ENCODE measurements around the gene SEPTIN8.
A peak's percentile ranks its signal among the peaks of the same experiment; 100 is the strongest.

Gene SEPTIN8

DNA sequence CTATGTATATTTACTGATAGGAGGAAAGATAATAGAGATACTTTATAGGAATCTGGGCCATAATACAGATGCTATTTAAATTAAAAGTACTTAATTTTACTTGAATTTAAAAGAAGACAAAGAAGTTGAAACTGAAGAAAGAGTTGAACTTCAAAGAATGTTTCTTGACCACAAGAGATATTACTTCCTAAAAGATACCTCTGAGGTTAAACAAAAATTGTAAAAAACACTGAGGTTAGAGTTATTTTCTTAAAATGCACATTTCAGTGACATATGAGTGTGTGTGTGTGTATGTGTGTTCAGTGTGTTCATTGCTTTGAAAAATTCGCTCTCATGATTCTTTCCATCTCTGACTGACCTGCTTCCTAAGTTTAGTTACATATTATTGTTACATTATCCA, 3.5 kb upstream of the SEPTIN8 start:
- peaks cover 17% of the 10 kb centered on the region for H3K4me1 ChIP-seq (ENCODE audit: insufficient read depth, poor library complexity, severe bottlenecking)
- H3K27me3 ChIP-seq (ENCODE audit: insufficient read depth, poor library complexity, severe bottlenecking), result no peaks in the 10 kb centered on the region
- no peak for TF ChIP-seq CTCF (IDR thresholded peaks at IDR 0.05; ENCODE audit: poor library complexity, severe bottlenecking)
- DNase-seq (ENCODE audit: low spot score) (no peak), ATAC-seq (ENCODE audit: low read depth) (no peak)
- H3K27ac ChIP-seq (ENCODE audit: poor library complexity, severe bottlenecking), result no peak overlapping the region
- no peaks in the 10 kb centered on the region for H3K36me3 ChIP-seq (ENCODE audit: low read depth)
- H3K4me3 ChIP-seq (ENCODE audit: severe bottlenecking), result no peak overlapping the region
- H3K9me3 ChIP-seq (ENCODE audit: severe bottlenecking), result no peaks in the 10 kb centered on the region

DNA sequence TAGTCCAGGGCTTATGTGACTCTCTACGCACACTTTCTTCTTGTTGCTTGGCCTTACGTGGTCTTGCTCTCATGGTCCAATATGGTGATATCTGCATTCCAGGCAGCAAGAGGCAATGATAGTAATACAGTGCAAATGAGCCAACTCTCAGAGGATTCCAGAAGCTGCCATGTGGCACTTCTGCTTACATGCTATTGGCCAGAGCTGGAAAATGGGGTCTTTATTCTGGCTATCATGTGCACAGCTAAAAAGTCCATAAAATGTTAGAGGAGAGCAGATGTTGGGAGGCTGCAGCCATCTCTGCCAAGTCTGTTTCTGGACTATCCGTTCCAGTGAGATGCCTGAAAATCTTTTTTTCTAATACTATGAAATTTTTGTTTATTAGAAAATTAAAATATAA, 2.9 kb upstream of the SEPTIN8 start:
- H3K27ac ChIP-seq (ENCODE audit: poor library complexity, severe bottlenecking), result no peak overlapping the region
- ATAC-seq (ENCODE audit: low read depth), result no peak
- no peaks in the 10 kb centered on the region for H3K27me3 ChIP-seq (ENCODE audit: insufficient read depth, poor library complexity, severe bottlenecking)
- no peaks in the 10 kb centered on the region for H3K36me3 ChIP-seq (ENCODE audit: low read depth)
- no peak for TF ChIP-seq CTCF (IDR thresholded peaks at IDR 0.05; ENCODE audit: poor library complexity, severe bottlenecking)
- no peak for DNase-seq (ENCODE audit: low spot score)
- peaks cover 23% of the 10 kb centered on the region for H3K4me1 ChIP-seq (ENCODE audit: insufficient read depth, poor library complexity, severe bottlenecking)
- H3K4me3 ChIP-seq (ENCODE audit: severe bottlenecking), result no peak overlapping the region
- H3K9me3 ChIP-seq (ENCODE audit: severe bottlenecking), result no peaks in the 10 kb centered on the region

DNA sequence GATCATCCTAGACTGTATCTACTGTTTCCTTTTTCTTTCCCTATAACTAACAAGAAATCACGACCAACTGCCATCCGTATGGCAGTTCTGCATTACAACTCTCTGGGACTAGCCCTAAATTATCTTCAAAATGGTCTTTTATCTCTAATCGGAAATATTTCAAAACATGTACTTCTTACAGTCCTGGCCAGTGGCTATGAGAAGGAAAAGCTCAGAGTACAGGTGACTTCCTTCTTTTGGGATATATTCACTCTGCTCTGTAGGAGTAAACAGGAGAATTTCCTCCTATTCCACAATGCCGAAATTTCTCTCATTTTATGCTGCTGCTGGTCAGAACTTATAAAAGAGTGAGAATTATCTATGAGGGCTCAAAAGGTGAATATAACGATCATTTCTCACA, 1.8 kb upstream of the SEPTIN8 start:
- Histone ChIP-seq H3K9me3 (ENCODE audit: severe bottlenecking) (no peaks in the 10 kb centered on the region), H3K4me1 (ENCODE audit: insufficient read depth, poor library complexity, severe bottlenecking) (peaks cover 26% of the 10 kb centered on the region), H3K27ac (ENCODE audit: poor library complexity, severe bottlenecking) (no peak overlapping the region), H3K36me3 (ENCODE audit: low read depth) (no peaks in the 10 kb centered on the region), H3K4me3 (ENCODE audit: severe bottlenecking) (no peak overlapping the region), H3K27me3 (ENCODE audit: insufficient read depth, poor library complexity, severe bottlenecking) (no peaks in the 10 kb centered on the region)
- ATAC-seq (ENCODE audit: low read depth) (no peak), DNase-seq (ENCODE audit: low spot score) (no peak)
- TF ChIP-seq CTCF (IDR thresholded peaks at IDR 0.05; ENCODE audit: poor library complexity, severe bottlenecking), result no peak

DNA sequence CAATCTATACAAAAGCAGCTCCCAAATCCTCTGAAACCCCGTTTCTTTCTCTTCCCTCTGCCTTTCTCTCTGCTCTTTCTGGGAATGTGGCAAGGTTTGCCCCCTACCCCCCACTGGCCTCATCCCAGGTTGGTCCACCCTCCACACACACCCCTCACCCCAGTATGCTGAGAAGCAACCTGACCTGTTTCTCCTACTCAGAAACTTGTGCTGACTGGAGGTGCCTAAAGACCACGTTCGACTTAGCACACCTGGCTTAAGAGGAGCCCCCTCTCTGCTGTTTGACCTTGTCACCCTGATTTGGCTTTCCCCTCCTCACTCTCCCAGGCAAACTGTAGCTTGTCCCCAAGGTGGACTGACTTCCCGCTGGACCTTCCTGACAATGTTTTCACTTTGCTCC, 1.1 kb upstream of the SEPTIN8 start:
- peaks cover 25% of the 10 kb centered on the region for H3K4me1 ChIP-seq (ENCODE audit: insufficient read depth, poor library complexity, severe bottlenecking)
- no peak for TF ChIP-seq CTCF (IDR thresholded peaks at IDR 0.05; ENCODE audit: poor library complexity, severe bottlenecking)
- H3K27ac ChIP-seq (ENCODE audit: poor library complexity, severe bottlenecking), result no peak overlapping the region
- peak overlapping the region; percentile 93 for H3K4me3 ChIP-seq (ENCODE audit: severe bottlenecking)
- H3K27me3 ChIP-seq (ENCODE audit: insufficient read depth, poor library complexity, severe bottlenecking), result no peaks in the 10 kb centered on the region
- H3K9me3 ChIP-seq (ENCODE audit: severe bottlenecking), result no peaks in the 10 kb centered on the region
- no peaks in the 10 kb centered on the region for H3K36me3 ChIP-seq (ENCODE audit: low read depth)
- DNase-seq (ENCODE audit: low spot score) (no peak), ATAC-seq (ENCODE audit: low read depth) (no peak)

GRCh38 chr5:132776938-132777208, 166 bp downstream of the SEPTIN8 start:
- H3K4me3 ChIP-seq (ENCODE audit: severe bottlenecking), result peak overlapping the region; percentile 93
- H3K36me3 ChIP-seq (ENCODE audit: low read depth), result no peaks in the 10 kb centered on the region
- no peaks in the 10 kb centered on the region for H3K9me3 ChIP-seq (ENCODE audit: severe bottlenecking)
- ATAC-seq (ENCODE audit: low read depth) (peak; percentile 3; the same call in 2 of the 3 replicates), DNase-seq (ENCODE audit: low spot score) (no peak)
- peak; percentile 12 for TF ChIP-seq CTCF (IDR thresholded peaks at IDR 0.05; ENCODE audit: poor library complexity, severe bottlenecking)
- H3K27me3 ChIP-seq (ENCODE audit: insufficient read depth, poor library complexity, severe bottlenecking), result no peaks in the 10 kb centered on the region
- H3K27ac ChIP-seq (ENCODE audit: poor library complexity, severe bottlenecking), result peak overlapping the region; percentile 51
- peaks cover 13% of the 10 kb centered on the region for H3K4me1 ChIP-seq (ENCODE audit: insufficient read depth, poor library complexity, severe bottlenecking)
